ENCODE data around the gene DRAM1.
"Not testable (repeated sequence)": the region's sequence is repeated elsewhere in the genome, so short reads cannot be mapped to it uniquely, and the experiment has no call there.

Gene DRAM1, protein sequence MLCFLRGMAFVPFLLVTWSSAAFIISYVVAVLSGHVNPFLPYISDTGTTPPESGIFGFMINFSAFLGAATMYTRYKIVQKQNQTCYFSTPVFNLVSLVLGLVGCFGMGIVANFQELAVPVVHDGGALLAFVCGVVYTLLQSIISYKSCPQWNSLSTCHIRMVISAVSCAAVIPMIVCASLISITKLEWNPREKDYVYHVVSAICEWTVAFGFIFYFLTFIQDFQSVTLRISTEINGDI

GRCh38 chr12:101876861-101877805 lies at the start of gene DRAM1:
DRAM1 (plus strand) TSS chr12:101877580; CDS start chr12:101877790, 210 bp downstream.
- DNase-seq: peak; percentile 99

DNA sequence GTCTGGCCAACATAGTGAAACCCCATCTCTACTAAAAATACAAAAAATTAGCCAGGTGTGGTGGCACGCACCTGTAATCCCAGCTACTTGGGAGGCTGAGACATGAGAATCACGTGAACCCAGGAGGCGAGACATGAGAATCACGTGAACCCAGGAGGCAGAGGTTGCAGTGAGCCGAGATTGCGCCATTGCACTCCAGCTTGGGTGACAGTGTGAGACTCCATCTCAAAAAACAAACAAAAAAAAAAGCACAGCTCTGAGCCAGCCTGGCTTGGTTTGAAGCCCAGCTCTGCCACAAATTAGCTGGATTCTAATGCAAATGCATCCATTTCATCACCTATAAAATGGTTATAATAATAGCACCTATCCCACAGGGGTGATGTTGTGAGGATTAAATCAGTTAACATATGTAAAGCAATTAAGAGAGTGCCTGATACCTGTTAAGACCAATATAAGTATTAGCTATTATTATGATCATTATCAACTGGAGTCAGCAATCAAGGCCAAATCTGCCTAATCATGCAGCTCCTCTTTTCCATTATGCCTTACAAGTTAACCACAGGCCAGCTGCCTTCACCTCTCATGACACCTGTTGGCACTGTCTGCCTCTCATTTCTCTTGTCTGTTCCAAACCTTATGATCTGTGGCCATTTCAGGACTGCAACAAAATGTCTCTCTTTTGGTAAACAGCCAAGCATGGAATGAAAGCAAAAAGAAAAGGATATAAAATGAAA lies 48.8 kb upstream of the DRAM1 start:
- DNase-seq: no peak

DNA sequence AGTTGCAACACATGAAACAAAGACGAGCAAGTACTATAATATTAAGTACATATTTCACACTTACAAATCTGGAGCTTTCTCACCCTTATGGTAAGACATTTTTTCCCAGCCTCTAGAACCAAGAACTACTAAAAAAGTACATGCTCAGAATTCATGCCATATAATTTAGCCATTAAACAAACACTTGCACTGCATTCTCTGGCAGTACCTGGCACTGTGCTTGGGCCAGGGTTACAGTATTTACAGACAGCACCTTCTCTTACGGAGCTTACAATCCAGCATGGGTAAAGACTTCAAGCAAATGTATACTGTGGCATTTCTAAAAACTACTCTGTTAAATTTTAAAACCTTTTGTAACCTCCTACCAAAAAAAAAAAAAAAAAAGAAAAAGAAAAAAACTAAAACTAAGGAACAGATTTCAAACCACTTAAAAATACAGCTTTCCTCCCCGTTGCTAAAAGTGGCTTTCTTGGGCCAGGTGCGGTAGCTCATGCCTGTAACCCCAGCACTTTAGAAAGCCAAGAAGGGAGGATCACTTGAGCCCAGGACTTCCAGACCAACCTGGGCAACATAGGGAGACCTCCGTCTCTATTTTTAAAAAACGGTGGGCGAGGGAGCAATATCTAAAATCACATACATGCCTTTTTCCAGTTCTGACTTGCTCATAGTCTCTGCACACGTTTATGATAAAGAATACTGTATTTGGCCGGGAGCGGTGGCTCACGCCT lies 47.6 kb upstream of the DRAM1 start:
- no peak for DNase-seq

DNA sequence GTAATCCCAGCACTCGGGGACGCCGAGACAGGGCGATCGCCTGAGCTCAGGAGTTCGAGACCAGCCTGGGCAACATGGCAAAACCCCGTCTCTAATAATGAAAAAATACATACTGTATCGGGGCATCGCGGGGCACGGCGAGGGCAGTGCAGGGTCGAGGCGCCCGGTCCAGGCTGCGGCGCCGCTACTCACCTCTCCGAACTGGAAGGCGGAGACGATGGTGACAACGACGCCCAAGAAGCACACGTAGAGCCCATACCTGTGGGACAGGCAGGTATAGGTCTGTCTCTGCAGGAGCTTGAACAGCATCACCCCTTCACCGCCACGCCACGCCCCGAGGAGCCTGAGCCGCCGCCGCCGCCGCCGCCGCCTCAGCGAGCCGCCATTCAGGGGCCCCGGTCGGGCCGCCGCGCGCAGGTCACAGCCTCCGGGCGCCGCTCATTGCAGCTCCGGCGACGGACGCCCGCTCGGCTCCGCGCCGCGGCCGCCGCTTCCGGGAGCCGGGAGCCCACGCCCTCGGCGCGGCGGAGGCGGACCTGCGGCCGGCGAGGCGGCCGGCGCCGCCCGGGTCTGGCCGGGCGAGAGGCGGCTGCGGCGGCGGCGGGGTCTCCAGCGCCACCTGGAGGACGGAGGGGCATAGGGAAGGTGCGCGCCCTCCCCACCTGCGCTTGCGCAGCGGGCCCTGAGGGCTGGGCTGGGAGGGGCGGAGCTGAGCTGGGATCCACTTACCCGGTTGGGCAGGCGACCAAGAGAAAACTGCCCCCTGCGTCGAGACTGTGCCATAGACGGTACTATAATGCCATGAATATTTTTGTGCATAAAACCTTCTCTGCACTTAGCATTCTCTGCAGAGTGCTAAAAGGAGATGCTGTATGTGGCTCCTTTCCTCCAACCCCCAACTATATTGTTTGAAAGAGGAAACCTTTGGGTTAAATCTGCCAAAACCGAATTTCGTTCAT lies 46.7 kb upstream of the DRAM1 start, which contains the start of gene GNPTAB:
TSS of gene GNPTAB (minus strand) at position 593 of the 959 bp plus-strand sequence. CDS start at position 309, 284 bp downstream.
- DNase-seq: peak; percentile 97

DNA sequence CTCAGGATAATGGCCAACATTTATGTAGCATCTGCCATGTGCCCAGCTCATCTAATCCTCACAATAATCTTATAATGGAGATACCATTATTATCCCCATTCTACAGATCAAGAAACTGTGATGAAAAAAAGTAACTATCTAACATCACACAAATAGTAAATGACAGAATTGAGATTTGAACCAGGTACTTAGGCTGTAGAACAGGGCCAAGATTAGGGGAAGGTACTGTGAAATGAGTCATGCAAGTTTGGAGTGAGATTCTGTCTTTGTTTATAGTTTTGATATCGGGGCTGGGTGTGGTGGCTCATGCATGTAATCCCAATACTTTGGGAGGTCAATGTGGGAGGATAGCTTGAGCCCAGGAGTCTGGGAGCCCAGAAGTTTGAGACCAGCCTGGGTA lies 45.4 kb upstream of the DRAM1 start:
- DNase-seq: no peak

GRCh38 chr12:101838628-101839323 lies 38.6 kb upstream of the DRAM1 start:
- DNase-seq: no peak

GRCh38 chr12:101839324-101840283 lies 37.8 kb upstream of the DRAM1 start:
- DNase-seq: peak; percentile 77

DNA sequence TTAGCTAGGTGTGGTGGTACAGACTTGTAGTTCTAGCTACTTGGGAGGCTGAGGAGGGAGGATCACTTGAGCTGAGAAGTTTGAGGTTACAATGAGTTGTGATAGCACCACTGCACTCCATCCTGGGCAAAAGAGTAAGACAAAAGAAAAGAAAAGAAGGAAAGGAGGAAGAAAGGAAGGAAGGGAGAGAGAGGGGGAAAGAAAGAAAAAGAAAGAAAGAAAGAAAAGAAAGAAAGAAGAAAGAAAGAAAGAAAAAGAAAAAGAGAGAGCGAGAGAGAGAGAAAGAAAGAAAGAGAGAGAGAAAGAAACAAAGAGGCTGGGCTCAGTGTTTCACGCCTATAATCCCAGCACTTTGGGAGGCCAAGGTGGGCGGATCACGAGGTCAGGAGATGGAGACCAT lies 36.3 kb upstream of the DRAM1 start:
- no peak for DNase-seq

DNA sequence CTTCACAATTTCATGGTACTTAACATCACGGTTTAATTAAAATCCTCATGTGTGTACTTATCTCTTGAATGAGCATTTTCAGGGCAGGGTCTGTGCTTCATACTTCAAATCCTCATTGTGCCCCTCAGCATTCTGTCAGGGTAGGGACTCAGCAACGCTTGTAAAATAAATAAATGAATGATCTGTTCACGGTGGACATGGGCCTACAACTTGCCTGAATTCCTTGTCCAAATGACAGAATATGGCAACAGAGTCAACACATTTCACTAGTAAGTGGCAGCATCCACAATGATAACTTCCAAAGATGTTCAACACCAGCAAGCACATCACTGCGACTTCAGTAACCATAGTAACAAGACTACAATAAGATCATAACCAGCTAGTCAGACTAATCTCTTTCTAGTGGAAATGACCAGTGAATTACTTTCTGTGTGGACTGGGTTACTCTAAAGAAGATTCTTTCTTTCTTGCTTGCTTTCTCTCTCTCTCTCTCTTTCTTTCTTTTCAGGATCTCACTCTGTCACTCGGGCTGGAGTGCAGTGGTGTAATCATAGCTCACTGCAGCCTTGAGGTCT lies 32.2 kb upstream of the DRAM1 start:
- no peak for DNase-seq

DNA sequence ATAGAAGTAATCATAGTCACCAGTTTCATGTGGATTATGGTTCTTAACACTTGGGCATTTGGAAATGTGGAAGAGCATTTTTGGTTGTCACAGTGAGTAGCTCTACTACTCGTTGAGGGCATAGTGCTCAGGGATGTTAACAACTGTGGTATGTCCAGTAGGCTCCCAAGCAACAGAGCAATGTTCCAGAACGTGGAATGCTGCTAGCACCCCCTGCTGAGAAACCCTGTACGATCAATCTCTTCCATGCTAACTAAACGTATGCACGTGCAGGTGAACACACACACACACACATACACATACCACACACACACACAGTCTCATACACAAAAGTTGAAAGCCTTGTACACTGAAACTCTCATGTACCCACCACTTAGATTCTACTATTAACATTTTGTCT lies 30.1 kb upstream of the DRAM1 start:
- no peak for DNase-seq

DNA sequence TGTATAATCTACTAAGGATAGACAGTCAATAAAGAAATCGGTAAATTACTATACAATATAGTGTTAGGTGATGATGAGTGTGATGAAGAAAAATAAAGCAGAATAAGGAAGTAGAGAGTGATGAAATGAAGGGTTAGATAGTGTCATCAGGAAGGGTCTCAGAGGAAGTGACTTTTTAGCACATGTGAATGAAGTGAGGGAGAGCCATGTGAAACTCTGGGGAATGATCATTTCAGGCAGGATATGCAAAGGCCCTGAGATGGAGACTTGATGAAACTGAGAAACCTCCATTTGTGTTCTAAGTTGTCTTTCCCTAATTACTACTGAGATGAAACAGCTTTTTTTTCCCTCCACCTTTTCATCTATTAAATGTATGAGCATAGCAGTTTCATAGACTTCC lies 27.2 kb upstream of the DRAM1 start:
- DNase-seq: peak; percentile 80

GRCh38 chr12:101852998-101853397 lies 24.4 kb upstream of the DRAM1 start:
- no peak for DNase-seq

DNA sequence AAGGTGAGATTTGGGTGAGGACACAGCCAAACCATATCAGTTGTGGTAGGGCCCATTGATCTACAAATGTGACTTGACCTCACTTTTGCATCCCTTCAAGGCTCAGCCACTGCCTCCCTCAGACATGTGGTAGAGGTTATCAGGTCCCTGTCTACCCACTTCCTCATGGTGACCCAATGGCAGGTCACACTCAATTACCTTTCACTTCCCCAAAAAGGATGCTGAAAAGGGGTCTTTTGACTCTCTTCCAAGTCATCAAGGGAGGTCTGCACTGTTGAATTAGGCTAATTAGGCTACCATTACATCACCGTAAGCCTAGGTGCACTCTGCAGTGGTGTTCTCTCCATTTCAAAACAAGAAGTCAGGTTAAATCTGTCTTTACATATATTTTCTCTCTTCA lies 22.6 kb upstream of the DRAM1 start:
- DNase-seq: no peak

- DNase-seq: no peak
These were observed 22.0 kb upstream of the DRAM1 start for GRCh38 chr12:101855364-101855884.

GRCh38 chr12:101855976-101856375 lies 21.4 kb upstream of the DRAM1 start:
- DNase-seq: no peak

GRCh38 chr12:101856614-101857013 lies 20.8 kb upstream of the DRAM1 start:
- DNase-seq: not testable (repeated sequence)

DNA sequence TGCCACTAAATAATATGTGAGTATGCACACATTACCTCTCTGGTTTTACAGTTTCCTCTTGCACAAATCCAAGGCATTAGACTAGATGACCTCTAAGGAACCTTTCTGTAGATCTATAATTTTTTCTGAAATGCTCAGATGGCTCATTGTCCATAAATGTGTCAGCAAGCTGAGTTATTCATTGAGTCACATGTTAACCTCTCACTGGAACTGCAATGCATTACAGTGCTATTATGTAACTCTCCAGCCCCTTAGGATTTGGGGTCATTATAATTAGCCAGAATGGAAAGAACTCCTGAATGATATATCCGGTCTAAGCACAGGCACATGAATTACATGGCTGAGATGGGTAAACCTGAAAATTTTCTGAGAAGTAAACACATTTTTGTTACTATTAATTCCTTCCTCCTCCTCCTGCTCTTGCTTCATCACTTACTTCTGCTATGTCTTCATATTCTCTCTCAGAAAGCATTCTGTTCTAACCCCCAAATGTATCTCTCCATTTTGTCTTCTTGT lies 20.3 kb upstream of the DRAM1 start:
- DNase-seq: peak; percentile 87

DNA sequence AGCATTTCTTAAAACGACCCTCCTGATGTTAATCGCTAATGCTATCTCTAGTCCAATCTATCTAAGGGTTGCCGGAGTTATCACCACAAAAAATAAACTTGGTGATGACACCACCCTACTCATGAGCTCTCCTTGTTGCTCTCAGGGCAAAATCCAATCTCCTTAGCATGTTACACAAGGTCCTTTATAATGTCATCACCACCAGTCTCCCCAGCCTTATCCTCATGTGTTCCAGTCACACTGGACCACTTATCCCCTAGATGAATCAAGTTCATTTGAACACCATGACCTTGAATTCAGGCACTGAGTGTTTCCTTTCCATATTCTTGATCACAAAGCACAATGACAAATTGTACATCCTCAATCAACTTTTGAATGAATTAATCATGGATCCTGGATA lies 19.0 kb upstream of the DRAM1 start:
- peak; percentile 75 for DNase-seq

Data from suppressor macrophage treated with lipopolysaccharide for 4 hours (primary cell).